ENCODE data around the gene SSRP1.
A peak's percentile ranks its signal among the peaks of the same experiment; 100 is the strongest.
"Not testable (repeated sequence)": the region's sequence is repeated elsewhere in the genome, so short reads cannot be mapped to it uniquely, and the experiment has no call there.

The SSRP1 gene
- total RNA-seq = 74.9 reads per million, percentile 77 among the genes with 10 or more reads in this experiment

- DNase-seq = peak; percentile 81
Measured at GRCh38 chr11:57335343-57336110, at the start of gene SSRP1. Gene SSRP1 (minus strand): TSS chr11:57335892. CDS start chr11:57335121, 771 bp downstream.

GRCh38 chr11:57380975-57381374, 45.3 kb upstream of the SSRP1 start, which contains the start of gene PRG3:
Gene PRG3 (minus strand): TSS chr11:57381150. CDS start chr11:57380708, 442 bp downstream.
- no peak for DNase-seq

- no peak for DNase-seq
Measured at GRCh38 chr11:57379732-57380131, 44.0 kb upstream of the SSRP1 start.

GRCh38 chr11:57378186-57378585, 42.5 kb upstream of the SSRP1 start:
- DNase-seq = no peak

- DNase-seq = no peak
Measured at GRCh38 chr11:57377107-57377506, 41.4 kb upstream of the SSRP1 start.

GRCh38 chr11:57376095-57377090, 40.7 kb upstream of the SSRP1 start:
- no peak for DNase-seq

- DNase-seq = no peak
Measured at GRCh38 chr11:57375490-57375889, 39.8 kb upstream of the SSRP1 start.

GRCh38 chr11:57374966-57375365, 39.3 kb upstream of the SSRP1 start:
- DNase-seq = no peak

- no peak for DNase-seq
Measured at GRCh38 chr11:57373146-57373545, 37.5 kb upstream of the SSRP1 start.

GRCh38 chr11:57370941-57371340, 35.2 kb upstream of the SSRP1 start:
- no peak for DNase-seq

- no peak for DNase-seq
Measured at GRCh38 chr11:57370251-57370650, 34.6 kb upstream of the SSRP1 start.

GRCh38 chr11:57368845-57369232, 33.1 kb upstream of the SSRP1 start:
- DNase-seq = no peak

- DNase-seq = no peak
Measured at GRCh38 chr11:57368106-57368844, 32.6 kb upstream of the SSRP1 start.

GRCh38 chr11:57364851-57365660, 29.4 kb upstream of the SSRP1 start:
- DNase-seq = no peak

GRCh38 chr11:57363131-57364080, 27.7 kb upstream of the SSRP1 start:
- DNase-seq = no peak

- no peak for DNase-seq
Measured at GRCh38 chr11:57361926-57362325, 26.2 kb upstream of the SSRP1 start.

- DNase-seq = not testable (repeated sequence)
Measured at GRCh38 chr11:57361420-57361819, 25.7 kb upstream of the SSRP1 start.

GRCh38 chr11:57360991-57361390, 25.3 kb upstream of the SSRP1 start:
- no peak for DNase-seq

GRCh38 chr11:57359896-57360690, 24.4 kb upstream of the SSRP1 start:
- DNase-seq = no peak

- no peak for DNase-seq
Measured at GRCh38 chr11:57359396-57359795, 23.7 kb upstream of the SSRP1 start.
